HepG2 (cell line): Measurements from ENCODE around the gene NUTF2. TPM values are rescaled to one million over a fixed set of nuclear protein-coding genes. Genes with fewer than 3 reads are reported as not detected.

Experiments
- BRF2 ChIP-seq: sonication (generic); formaldehyde crosslinking; IDR thresholded peaks from 2 replicates; pipeline ENCODE4 v1.8.1; 2022; ENCODE audit warnings: mild to moderate bottlenecking, missing genetic modification reagents
- MEIS1 ChIP-seq: sonication (generic); formaldehyde crosslinking; IDR thresholded peaks from 2 replicates; pipeline ENCODE4 v1.9.0; 2021; ENCODE audit warnings: mild to moderate bottlenecking, missing genetic modification reagents, moderate library complexity, borderline replicate concordance
- RBAK ChIP-seq: sonication (generic); formaldehyde crosslinking; IDR thresholded peaks from 2 replicates; pipeline ENCODE4 v1.5.1; 2020; ENCODE audit warnings: mild to moderate bottlenecking, missing genetic modification reagents
- REST ChIP-seq, 2 experiments: IDR thresholded peaks; 2 replicates each; pipeline ENCODE4 v1.6.1; 2011 to 2012; ENCODE audit warnings: low read length in 2 of 2, borderline replicate concordance in 1 of 2, low read depth in 1 of 2, mild to moderate bottlenecking in 1 of 2, moderate library complexity in 1 of 2
- RXRA ChIP-seq: sonication (generic); formaldehyde crosslinking; IDR thresholded peaks from 2 replicates; pipeline ENCODE4 v1.5.1; 2020; ENCODE audit warnings: missing genetic modification reagents
- ZNF142 ChIP-seq: sonication (generic); formaldehyde crosslinking; IDR thresholded peaks from 2 replicates; pipeline ENCODE4 v1.4.0; 2020; ENCODE audit warnings: missing genetic modification reagents
- ZNF318 ChIP-seq: sonication (generic); formaldehyde crosslinking; IDR thresholded peaks from 2 replicates; pipeline ENCODE4 v1.4.0; 2020; ENCODE audit warnings: mild to moderate bottlenecking, missing genetic modification reagents
- ZNF747 ChIP-seq: sonication (generic); formaldehyde crosslinking; IDR thresholded peaks from 2 replicates; pipeline ENCODE4 v1.8.1; 2023; ENCODE audit warnings: missing genetic modification reagents, mild to moderate bottlenecking, borderline replicate concordance
- polyA plus RNA-seq, 8 experiments: library from polyadenylated mRNA; depleted of rRNA in 3 of 8; stranded (reverse) in 7 of 8; unstranded in 1 of 8; fragments of >200 nt; fragmentation: Illumina TruSeq in 4 of 8; extraction: Trizol in 4 of 8; gene quantifications; 2 replicates each; pipeline versions ENCODE4 v1.2.1 to v1.2.3, GENCODE V29; 2011 to 2016; ENCODE audit warnings: low read depth in 4 of 8, missing spikeins in 1 of 8, mixed read lengths in 1 of 8; ENCODE audit not compliant: insufficient read depth in 1 of 8
- total RNA-seq, 5 experiments: library from RNA; depleted of rRNA; stranded (reverse); fragments of >200 nt; fragmentation: Illumina TruSeq; extraction: Trizol; gene quantifications; 2 replicates each; pipeline ENCODE4 v1.2.3, GENCODE V29; 2016; ENCODE audit warnings: low read depth in 1 of 5

The NUTF2 gene
- total and polyA plus RNA-seq, 2 of the 13 experiments (the other 11 are each of a cell fraction or from before 2014, with no cell fraction given): 168 to 214 TPM

GRCh38 chr16:67805718-67806427 lies 40.9 kb upstream of the NUTF2 start (continued):
- no peak for TF ChIP-seq ZNF318
- no peak for TF ChIP-seq REST (IDR thresholded peaks at IDR 0.05; ENCODE audit: borderline replicate concordance in 1 of 2, low read depth in 1 of 2, low read length in 2 of 2)
- TF ChIP-seq ZNF142 (CRISPR knock-in tag): no peak
- no peak for TF ChIP-seq BRF2
- TF ChIP-seq RBAK (CRISPR knock-in tag): no peak
- TF ChIP-seq MEIS1 (CRISPR knock-in tag): no peak; the same call in 1 of the 2 replicates
- TF ChIP-seq RXRA (CRISPR knock-in tag): no peak
- no peak for TF ChIP-seq ZNF747 (CRISPR knock-in tag)
